CD4-positive, alpha-beta T cell treated with Interleukin-6 for 4 hours (primary cell): ENCODE measurements around the gene PEAK3.

Experiments used
- DNase-seq: peaks from one replicate; pipeline ENCODE4 v3.0.0-alpha.2; 2020; ENCODE audit warnings: mixed read lengths

PEAK3 gene, protein sequence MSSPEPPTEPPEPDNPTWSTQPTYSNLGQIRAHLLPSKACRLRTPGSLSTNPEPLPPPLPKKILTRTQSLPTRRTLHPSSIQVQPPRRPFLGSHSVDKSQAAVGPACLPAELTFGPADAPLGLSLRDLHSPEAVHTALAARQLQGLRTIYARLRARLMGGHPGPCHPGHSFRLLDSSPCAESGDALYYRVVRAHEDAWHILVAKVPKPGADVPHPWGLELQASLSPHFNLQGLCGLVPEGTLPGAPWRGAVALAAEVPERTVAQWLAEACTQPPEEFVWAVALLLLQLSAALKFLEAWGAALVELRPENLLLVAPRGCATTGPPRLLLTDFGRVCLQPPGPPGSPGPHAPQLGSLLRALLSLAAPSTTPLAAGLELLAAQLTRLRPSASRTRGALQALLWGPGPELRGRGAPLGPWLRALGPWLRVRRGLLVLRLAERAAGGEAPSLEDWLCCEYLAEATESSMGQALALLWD

DNA sequence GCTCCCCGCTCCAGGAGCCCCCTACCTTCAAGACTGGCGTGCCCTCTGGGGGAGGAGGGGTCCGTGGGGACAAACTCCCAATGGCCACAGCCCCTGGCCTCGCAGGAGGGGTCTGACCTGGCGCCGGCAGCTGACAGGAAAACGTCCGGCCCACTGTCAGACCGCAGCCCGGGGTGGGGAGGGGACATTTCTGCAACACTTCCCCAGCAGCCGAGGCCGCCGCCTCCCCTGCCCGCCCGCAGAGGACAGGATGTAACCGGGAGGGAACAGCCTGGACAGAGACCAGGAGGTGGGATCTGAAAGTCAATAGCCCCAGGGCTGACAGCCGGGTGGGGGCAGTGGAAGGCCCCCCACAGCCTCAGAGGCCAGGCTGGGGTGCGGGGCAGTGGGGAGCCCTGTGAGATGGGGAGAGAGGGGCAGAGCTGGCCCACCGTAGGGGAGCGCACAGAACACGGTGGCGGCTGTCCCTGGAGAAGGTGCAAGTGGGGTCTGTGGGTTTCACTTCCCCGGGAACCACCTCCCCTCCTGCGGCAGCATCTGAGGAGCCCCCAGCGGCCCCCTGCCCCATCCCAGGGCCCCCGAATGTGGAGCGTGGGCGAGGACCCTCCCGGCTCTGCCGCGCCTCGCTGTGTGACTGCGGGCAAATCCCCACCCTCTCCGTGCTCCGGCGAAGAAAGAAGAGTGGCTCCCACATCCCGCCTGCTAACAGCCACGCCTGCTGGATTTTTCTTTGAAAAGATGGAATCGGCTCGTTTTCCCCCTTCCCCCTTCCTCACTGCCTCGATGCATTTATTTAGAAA is at the start of gene PEAK3:
Gene PEAK3 (minus strand): TSS at position 114 of the 800 bp plus-strand sequence. CDS start 1,244 bp downstream, outside the sequence.
- peak; percentile 48 for DNase-seq

DNA sequence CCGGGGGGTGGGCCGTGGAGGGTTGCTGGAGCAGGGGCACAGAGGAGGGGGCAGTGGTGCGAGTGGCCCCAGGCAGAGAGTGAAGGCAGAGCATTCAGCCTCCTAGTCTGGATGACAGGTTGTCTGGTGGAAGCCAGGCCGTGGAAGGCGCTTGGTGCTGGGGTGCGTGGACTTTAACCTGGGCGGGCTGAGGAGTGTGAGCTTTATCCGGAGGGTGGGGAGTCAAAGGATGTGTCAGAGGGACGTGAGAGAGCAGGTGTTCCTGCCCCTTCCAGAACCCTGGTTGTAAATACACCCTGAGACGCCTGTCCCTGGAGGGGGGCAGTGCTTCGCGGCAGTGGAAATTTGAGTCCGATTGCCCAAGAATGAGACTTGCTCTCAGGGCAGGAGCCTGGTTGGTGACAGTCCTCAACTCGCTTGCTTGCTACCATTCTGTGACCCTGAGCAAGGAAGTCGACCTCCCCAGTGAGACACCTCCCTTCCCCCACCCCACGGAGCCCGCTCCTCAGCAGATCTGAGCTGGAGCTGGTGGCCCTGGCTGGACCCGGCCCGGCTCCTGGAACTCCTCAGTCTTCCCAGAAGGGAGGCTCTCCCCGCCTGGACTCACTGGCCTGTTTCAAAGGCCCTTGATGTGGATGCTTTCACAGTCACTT is 48.8 kb upstream of the PEAK3 start:
- no peak for DNase-seq

DNA sequence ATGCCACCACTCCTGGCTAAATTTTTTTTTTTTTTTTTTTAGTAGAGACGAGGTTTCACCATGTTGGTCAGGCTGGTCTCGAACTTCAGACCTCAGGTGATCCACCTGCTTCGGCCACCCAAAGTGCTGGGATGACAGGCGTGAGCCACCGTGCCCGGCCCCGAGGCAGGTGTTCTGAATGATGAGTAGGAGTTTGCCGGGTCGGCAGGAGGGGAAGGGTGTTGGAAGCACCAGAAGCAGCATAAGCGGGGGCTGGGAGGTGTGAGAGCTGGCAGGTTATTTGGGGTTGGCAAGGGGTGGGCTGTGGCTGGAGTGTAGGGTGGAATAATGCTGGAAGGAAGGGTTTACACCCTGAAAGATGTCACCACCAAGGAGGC is 48.3 kb upstream of the PEAK3 start:
- no peak for DNase-seq

DNA sequence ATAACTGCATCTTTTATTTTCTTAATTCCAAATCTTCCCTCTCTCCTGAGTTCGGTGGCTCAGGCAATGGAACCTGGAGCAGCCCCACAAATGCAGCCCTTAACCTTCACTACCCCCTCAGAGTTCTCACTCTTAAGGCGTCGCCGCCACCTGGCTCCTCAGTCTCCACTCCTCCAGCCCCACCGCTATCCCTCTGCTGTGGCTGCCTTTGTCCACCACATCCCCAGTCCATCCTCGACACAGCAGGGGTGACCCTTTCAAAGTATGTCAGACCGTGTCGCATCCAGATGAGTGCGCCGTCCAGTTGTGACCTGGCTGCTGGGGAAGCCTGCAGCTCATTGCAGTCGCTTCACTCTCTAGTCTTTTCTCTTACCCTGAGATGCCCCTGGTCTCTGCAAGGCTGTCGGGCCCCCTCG is 47.5 kb upstream of the PEAK3 start:
- no peak for DNase-seq

DNA sequence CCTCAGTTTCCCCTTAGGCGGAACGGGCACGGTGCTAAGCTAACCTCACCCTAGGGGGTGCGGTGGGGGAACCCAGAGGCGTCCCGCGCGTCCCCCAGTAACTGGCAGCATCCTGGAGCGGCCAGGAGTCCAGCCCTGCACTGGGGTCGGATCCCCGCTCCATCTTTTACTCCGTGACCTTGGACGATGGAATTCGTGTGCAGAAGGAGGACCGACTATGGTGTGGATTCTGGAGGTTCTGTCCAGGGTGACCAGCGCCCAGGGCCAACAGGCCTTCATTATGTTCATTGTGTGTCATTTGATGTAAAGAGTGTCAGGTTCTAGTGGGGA is 47.1 kb upstream of the PEAK3 start:
- no peak for DNase-seq

DNA sequence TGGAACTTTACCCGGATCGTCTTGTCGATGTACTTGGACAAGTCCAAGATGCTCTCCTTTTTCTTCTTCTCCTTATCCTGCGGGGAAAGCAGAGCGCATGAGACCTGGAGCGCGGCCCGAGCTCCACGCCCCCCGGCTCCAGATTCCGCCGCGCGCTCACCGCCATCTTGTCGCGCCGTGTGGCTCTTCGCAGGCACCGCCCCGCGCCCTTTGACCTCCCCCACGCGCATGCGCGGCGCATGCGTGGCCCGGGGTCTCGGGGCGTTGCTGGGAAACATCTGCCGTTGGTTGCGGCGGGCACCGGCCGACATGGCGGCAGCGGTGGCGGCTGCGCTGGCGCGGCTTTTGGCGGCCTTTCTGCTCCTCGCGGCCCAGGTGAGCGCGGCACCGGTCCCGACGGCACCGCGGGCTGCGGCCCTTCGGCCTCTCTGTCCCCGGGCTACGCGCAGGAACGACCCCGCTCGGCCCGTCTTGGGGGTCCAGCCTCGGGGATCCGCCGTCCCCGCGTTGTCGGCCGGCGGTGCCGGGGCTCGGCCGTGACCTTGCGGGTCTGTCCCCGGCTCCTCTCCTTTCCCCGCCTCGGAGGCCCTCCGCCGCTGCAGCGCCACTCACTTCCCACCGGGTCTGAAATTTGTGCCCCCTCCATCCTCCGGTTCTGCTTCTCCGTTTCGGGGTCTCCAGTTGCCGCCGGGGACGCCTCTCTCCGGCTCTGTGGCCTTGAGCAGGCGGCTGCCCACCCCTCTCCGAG is 46.6 kb upstream of the PEAK3 start, which contains the start of the genes LSM7 and SPPL2B:
Gene LSM7 (minus strand): TSS at position 186 of the 748 bp plus-strand sequence. CDS start 20 bp downstream, at position 166.
Gene SPPL2B (plus strand): TSS at position 284 of the 748 bp plus-strand sequence. CDS start 26 bp downstream, at position 310.
- DNase-seq = peak; percentile 93

DNA sequence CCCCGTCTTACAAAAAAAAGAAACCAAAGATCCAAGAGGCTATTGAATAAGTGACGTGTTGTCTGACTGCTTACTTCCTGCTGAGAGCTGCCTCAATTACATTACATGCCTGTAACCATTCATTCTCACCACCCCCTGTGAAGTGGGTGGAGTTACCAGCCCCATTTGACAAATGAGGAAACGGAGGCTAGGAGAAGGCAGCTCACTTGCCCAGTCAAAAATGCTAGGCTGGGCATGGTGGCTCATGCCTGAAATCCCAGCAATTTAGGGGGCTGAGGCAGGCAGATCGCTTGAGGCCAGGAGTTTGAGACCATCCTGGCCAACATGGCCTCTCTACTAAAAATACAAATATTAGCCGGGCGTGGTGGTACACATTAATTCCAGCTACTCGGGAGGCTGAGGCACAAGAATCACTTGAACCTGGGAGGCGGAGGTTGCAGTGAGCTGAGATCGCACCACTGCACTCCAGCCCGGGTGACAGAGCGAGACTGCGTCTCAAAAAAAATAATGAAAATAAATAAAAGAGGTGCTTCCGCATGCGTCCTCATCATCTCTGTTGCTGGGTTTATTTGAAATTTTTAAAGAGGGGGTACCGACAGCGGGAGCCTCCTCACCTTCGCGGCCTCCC is 45.9 kb upstream of the PEAK3 start:
- DNase-seq = peak; percentile 66

DNA sequence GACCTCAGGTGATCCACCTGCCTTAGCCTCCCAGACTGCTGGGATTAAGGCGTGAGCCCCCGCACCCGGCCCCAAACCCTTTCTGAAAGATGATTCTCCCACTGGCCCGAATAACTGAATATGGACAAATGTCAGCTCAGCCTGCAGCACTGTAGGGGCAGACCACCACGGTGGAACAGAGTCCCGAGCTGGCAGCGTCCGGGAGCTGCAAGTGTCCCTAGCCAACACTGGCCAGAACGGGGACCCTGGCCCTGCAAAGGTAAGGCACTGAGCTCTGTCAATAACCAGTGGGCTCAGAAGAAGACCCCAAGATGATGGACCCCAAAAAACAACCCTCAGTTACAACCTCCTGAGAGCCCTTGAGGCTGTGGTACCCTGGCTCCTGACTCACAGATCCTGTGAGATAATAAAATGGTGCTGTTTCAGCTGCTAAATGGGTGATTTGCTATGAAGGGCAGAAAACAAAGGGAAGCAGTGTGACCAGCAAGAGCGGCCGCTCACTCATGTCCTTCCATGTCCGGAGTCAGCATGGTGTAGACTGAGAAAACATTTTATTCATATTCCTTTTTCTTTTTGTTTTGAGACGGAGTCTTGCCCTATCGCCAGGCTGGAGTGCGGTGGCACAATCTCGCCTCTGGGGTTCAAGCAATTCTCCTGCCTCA is 44.9 kb upstream of the PEAK3 start:
- DNase-seq = no peak

DNA sequence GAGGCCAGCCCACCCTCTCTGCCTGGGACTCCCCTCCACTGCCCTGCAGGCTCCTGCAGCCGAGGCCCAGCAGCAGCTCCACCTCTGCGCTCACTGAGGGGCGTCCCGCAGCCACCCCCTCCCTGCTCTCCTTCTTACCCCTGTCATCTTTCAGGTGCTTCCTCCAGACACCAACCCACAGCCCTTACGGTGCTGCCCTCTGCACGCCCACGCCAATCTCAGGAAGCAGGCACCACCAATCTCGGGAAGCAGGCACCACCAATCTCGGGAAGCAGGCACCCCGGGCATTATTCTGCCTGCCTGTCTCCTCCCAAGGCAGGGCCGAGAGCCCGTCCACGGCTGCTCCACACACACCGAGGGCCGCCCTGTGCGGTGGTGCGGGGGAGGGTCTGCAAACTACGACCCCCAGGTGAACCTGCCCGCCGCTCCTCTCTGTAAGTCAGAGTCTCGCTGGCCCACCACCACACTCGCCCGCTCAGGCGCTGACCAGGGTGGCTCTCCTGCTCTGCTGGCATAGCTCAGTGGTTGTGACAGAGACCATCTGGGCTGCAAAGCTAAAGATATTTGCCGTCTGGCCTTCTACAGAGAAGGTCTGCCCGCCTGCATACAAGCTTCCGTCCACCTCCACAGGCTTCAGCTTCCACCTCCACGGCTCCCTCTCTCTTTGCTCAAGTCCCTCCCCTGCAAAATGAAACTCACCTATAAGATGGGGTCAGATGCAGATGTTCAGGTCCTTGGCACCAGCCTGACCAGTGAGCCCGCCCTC is 43.5 kb upstream of the PEAK3 start:
- no peak for DNase-seq

DNA sequence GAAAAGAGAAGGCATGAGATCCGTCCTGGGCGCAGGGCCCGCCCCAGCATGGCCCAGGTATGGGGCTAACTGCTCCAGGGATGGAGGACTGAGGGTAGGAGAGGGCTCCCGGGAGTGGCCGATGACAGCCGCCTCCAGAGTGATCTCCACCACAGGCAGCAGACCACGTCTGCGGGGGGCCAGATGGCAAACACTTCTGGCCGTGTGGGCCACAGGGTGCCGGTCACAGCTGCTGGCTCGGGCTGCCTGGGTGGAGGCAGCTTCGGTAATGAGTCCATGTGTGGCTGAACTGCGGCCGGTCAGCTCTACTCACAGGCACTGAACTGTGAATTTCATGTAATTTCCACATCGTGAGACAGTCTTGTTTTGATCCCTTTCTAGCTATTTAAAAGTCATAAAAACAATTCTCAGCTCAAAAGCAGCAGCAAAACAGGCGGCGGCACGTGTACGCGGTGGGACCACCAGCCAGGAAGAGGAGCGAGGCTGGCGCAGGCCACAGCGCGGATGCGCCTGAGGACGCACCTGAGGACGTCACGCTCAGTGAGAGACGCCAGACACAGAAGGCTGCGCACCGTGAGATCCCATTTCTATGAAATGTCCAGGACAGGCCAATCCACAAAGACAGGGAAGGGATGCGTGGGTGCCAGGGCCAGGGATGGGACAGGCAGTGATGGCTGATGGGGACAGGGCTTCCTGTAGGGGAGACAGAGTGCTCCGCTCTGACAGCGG is 42.4 kb upstream of the PEAK3 start:
- DNase-seq = no peak

DNA sequence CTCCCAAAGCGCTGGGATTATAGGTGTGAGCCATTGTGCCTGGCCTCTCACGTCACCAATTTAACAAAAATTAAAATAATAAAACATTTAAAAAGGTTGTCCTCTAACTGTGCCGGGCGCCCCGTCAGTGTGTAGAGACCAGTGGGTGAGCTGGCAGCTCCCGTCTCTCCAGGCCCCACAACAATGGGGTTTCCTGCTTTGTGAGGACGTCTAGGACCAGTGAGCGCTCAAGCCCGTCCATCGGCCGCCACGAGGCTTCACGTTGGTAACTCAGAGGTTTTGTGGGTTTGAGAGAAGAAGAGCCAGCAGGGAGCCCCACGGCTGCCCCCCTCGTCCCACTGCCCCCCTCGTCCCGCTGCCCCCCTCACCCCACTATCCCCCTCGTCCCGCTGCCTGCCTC is 41.7 kb upstream of the PEAK3 start:
- no peak for DNase-seq

DNA sequence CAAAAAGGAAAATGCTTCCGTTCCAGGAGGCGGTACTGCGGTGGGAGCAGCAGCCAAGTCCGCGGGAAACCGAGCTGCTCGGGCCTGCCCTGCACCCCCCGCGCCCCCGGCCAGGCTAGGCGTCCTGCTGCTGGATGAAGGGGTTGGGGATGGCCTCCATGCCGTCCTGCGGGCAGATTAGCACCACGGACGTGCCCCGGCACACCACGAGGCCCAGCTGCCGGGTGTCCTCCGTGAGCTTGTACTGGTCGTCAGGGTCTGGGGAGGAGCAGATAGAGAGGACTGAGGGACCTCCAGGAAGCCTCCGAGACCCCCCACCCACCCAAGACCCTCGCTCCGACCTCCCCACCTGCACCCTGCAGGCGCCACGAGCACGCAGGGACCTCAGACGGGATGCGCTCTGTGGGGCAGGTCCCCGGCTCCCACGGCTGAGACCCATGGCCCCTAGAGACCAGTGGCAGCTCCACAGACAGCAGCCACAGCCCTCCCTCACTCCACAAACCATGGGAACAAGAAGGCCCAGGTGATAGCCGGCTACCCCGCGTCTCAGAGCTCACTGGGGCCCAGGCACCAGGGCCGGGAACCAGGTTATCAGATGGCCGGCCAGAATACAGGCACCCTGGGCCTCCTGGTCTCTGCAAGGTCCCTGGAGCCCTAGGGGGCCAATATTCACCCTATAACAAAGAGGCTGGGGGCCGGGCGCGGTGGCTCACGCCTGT is 39.7 kb upstream of the PEAK3 start:
- DNase-seq = no peak

DNA sequence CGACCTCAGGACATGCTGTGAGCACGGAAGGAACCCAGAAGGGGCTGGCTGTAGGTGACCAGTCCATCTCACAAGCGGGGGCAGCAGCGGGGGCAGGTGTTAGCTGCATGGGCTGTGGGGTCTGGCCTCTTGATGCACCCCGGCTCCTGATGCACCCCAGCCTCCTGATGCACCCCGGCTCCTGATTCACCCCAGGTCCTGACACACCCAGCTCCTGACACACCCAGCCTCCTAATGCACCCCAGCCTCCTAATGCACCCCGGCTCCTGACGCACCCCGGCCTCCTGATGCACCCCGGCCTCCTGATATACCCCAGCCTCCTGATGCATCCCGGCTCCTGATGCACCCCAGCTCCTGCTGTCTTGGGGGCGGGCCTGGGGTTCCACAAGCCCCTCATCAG is 39.0 kb upstream of the PEAK3 start:
- DNase-seq = no peak

DNA sequence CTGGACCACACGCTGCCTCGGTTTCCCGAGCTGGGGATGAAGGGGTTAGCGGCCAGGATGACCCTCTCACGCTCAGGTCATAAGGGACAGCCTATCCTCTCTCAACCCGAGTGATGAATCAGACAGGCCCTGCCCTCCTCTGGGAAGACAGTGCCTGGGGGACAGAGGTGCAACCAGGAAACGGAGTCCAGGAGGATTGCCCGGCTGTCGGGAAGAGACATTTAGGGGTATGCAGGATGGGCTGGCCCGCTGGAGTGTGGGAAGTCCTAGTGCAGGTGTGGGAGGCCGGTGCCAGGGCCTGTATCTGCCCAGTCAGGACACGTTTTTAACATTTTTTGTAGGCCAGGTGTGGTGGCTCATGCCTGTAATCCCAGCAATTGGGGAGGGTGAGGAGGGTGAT is 38.1 kb upstream of the PEAK3 start:
- no peak for DNase-seq

DNA sequence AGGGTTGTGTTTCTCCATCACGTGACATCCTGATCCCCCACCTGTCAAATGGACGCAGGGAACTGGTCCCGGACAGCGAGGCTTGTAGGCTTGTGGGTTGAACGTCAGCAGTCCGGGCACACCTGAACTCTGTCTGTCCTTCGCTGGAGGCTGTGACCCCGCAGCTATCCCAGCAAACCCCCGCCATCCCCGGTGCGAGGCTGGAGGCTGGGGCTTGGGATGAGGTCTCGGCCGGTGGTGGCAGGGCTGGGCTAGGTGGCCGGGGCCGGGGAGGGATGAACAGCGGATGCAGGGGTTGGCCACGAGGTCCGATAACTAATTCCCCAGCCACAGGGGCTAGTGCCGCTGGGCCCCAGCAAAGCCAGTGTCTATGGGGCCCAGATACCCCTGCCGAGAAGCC is 37.6 kb upstream of the PEAK3 start:
- no peak for DNase-seq

DNA sequence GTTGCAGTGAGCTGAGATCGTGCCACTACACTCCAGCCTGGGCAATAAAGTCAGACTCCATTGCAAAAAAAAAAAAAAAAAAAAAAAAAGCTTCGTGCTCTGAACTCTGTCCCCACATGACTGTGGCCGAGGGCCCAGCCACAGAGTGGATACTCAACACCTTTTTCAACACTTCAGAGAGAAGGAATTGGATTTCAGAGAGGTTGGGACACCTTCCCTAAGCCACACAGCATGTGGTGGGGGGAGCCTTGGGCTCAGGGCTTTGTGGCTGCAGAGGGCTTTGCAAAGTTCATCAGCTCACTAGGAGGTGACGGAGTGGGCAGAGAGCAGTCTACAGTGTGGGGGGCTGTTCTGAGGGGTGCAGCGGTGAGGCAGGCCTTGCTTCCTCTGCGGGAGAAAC is 36.9 kb upstream of the PEAK3 start:
- no peak for DNase-seq

DNA sequence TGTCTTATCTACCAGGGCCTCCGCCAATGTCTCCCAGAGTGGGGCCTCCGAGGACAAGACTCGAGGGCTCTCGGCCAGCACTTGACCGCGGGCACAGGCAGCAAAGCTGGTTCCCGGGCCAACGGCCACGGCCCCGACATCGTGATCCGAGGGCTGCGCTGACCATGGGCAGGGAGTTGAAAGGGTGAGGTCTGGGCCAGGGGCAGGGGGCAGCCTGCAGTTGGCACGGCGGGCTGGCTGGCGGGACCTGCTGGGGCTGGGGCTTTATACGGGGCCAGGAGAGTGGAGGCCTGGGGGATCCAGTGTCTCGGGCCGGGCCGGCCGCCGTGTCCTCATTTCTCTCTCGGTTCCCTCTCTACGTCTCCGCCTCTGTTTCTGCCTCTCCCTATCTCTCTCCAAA is 35.8 kb upstream of the PEAK3 start:
- no peak for DNase-seq

DNA sequence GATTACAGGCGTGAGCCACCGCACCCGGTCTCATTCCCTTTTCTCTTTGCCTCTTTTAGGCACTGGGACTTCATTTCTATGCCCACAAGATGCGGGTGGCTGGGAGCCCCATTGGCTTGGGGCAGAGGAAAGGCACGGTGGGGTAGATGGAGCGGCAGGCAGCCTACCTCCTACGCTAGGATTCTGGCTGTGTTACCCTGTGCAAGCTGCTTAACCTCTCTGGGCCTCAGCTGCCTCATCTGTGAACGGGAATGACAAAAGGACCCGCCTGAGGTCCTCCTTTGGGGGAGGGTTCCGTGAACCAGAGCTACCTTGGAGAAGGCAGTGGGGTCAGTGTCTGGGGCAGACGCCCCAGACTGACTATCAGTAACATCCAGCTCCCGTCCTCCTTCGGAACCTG is 35.3 kb upstream of the PEAK3 start:
- no peak for DNase-seq

DNA sequence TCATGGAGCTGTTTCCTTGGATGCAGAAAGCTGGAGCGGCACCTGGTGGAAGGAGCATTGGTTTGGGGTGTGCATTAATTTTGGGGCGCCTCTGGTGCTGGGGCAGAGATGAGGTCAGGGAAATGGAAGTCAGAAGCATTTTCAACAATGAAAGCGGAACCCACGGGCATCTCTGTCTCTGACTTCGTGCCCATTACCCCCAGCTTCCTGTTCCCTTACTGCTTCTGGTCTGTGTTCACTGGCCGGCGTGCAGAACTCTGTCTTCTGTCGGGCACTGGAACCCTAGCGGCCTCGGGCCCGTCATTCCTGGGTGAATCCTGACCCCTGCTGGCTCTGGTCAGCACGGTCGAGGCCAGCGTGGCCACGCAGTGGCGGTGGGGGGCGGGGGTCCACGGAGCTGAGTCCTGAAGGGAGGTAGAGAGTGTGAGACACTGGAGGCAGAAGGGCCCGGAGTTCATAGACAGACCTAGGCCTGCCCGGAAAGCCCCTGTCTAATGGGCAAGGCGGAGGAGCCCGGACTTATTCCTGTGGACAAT is 33.9 kb upstream of the PEAK3 start:
- DNase-seq = peak; percentile 39
